ENCODE data around the gene GRK1. TPM values are rescaled to one million over a fixed set of nuclear protein-coding genes. Genes with fewer than 3 reads are reported as not detected.

The GRK1 gene
- total RNA-seq, 2 experiments from 2014 or later, result not detected

- H3K9me3 Mint-ChIP-seq, result no peaks in the 10 kb centered on the region
- no peak overlapping the region for H3K4me3 Mint-ChIP-seq
- peaks cover 12% of the 10 kb centered on the region for H3K4me1 Mint-ChIP-seq (ENCODE audit: low read depth)
- ChIA-PET CTCF (no interaction called here), POLR2A (no interaction called here)
- Histone ChIP-seq H3K4me1 (ENCODE audit: insufficient read depth, low read length) (peaks cover 16% of the 10 kb centered on the region), H3K27ac (ENCODE audit: low read depth in 1 of 2, low read length in 2 of 2) (no peak overlapping the region), H3K4me3 (ENCODE audit: low read length) (no peak overlapping the region), H3K36me3 (ENCODE audit: insufficient read depth, low read length) (no peaks in the 10 kb centered on the region), H3K9me3 (ENCODE audit: control insufficient read depth in 1 of 2, insufficient read depth in 1 of 2, low read length in 2 of 2) (peaks cover 0 to 4% of the 10 kb centered on the region in 2 experiments), H3K27me3 (ENCODE audit: control insufficient read depth in 1 of 2, insufficient read depth in 2 of 2, low read length in 2 of 2) (peaks cover 34 to 45% of the 10 kb centered on the region in 2 experiments)
- intact Hi-C loops (cut with DNase I, micrococcal nuclease), result no loop called here
- peaks cover 71% of the 10 kb centered on the region for H3K27me3 Mint-ChIP-seq
- H3K27ac Mint-ChIP-seq, result no peak overlapping the region
- TF ChIP-seq CTCF (IDR thresholded peaks at IDR 0.05), result no peak
- DNase-seq (no peak), ATAC-seq (ENCODE audit: poor library complexity) (no peak)
- H3K36me3 Mint-ChIP-seq (ENCODE audit: low read depth), result no peaks in the 10 kb centered on the region
These were observed 95.5 kb downstream of the GRK1 start for GRCh38 chr13:113762538-113762937.

- H3K4me3 Mint-ChIP-seq, result no peak overlapping the region
- DNase-seq, result no peak
- POLR2A ChIA-PET, result no interaction called here
- no peak overlapping the region for H3K4me3 ChIP-seq (ENCODE audit: low read length)
- H3K27ac Mint-ChIP-seq, result no peak overlapping the region
- intact Hi-C loops (cut with DNase I, micrococcal nuclease), result no loop called here
- no peak for ATAC-seq (ENCODE audit: poor library complexity)
- no peak overlapping the region for H3K27ac ChIP-seq (ENCODE audit: low read depth in 1 of 2, low read length in 2 of 2)
- H3K36me3 ChIP-seq (ENCODE audit: insufficient read depth, low read length), result no peaks in the 10 kb centered on the region
- no peak for TF ChIP-seq CTCF (IDR thresholded peaks at IDR 0.05)
- CTCF ChIA-PET, result no interaction called here
- H3K4me1 ChIP-seq (ENCODE audit: insufficient read depth, low read length), result peaks cover 16% of the 10 kb centered on the region
- H3K4me1 Mint-ChIP-seq (ENCODE audit: low read depth), result peaks cover 12% of the 10 kb centered on the region
- H3K9me3 Mint-ChIP-seq, result no peaks in the 10 kb centered on the region
- no peaks in the 10 kb centered on the region for H3K36me3 Mint-ChIP-seq (ENCODE audit: low read depth)
- H3K9me3 ChIP-seq (ENCODE audit: control insufficient read depth in 1 of 2, insufficient read depth in 1 of 2, low read length in 2 of 2), result peaks cover 0 to 4% of the 10 kb centered on the region in 2 experiments
- H3K27me3 Mint-ChIP-seq, result peaks cover 66% of the 10 kb centered on the region
- H3K27me3 ChIP-seq (ENCODE audit: control insufficient read depth in 1 of 2, insufficient read depth in 2 of 2, low read length in 2 of 2), result peaks cover 34 to 38% of the 10 kb centered on the region in 2 experiments
These were observed 96.2 kb downstream of the GRK1 start for GRCh38 chr13:113763254-113763653.

- Mint-ChIP-seq H3K4me1 (ENCODE audit: low read depth) (peaks cover 7% of the 10 kb centered on the region), H3K27ac (no peak overlapping the region), H3K4me3 (no peak overlapping the region), H3K27me3 (peaks cover 61% of the 10 kb centered on the region), H3K36me3 (ENCODE audit: low read depth) (no peaks in the 10 kb centered on the region), H3K9me3 (no peaks in the 10 kb centered on the region)
- H3K27ac ChIP-seq (ENCODE audit: low read depth in 1 of 2, low read length in 2 of 2), result no peak overlapping the region
- no peak for TF ChIP-seq CTCF (IDR thresholded peaks at IDR 0.05)
- H3K4me3 ChIP-seq (ENCODE audit: low read length), result no peak overlapping the region
- H3K36me3 ChIP-seq (ENCODE audit: insufficient read depth, low read length), result no peaks in the 10 kb centered on the region
- DNase-seq, result no peak
- H3K9me3 ChIP-seq (ENCODE audit: control insufficient read depth in 1 of 2, insufficient read depth in 1 of 2, low read length in 2 of 2), result no peaks in the 10 kb centered on the region
- ATAC-seq (ENCODE audit: poor library complexity), result no peak
- intact Hi-C loops (cut with DNase I, micrococcal nuclease), result no loop called here
- ChIA-PET CTCF (no interaction called here), POLR2A (no interaction called here)
- H3K4me1 ChIP-seq (ENCODE audit: insufficient read depth, low read length), result peaks cover 9% of the 10 kb centered on the region
- H3K27me3 ChIP-seq (ENCODE audit: control insufficient read depth in 1 of 2, insufficient read depth in 2 of 2, low read length in 2 of 2), result peaks cover 34 to 37% of the 10 kb centered on the region in 2 experiments
These were observed 97.2 kb downstream of the GRK1 start for GRCh38 chr13:113763961-113764792.
